ENCODE data around the gene PON3.

DNA sequence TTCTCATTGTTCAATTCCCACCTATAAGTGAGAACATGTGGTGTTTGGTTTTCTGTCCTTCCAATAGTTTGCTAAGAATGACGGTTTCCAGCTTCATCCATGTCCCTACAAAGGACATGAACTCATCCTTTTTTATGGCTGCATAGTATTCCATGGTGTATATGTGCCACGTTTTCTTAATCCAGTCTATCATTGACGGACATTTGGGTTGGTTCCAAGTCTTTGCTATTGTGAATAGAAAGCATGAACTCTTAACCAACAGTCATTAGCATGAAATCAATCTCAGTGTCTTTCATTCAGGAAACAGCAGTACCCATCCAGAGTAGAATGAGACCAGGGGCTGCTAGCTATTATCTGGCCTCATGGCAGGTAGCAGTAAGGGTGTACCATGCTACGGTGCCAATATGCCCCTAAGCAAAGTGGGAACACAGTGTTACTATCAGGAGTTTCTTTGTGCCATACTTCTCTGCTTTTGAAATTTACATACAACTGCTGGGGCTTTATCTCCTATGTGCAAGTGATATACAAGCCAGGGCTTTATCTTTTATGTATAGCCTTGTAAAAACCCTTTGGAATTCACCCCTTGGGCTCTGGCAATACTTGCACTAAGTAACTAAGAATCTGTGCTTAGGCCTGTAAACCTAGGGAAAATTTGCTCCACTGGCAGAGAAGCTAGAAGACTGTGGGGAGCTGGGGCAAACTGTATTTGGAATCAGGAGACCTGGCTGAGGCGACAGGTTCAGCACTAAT, 33.2 kb upstream of the PON3 start:
- TF ChIP-seq, protein P1, sequence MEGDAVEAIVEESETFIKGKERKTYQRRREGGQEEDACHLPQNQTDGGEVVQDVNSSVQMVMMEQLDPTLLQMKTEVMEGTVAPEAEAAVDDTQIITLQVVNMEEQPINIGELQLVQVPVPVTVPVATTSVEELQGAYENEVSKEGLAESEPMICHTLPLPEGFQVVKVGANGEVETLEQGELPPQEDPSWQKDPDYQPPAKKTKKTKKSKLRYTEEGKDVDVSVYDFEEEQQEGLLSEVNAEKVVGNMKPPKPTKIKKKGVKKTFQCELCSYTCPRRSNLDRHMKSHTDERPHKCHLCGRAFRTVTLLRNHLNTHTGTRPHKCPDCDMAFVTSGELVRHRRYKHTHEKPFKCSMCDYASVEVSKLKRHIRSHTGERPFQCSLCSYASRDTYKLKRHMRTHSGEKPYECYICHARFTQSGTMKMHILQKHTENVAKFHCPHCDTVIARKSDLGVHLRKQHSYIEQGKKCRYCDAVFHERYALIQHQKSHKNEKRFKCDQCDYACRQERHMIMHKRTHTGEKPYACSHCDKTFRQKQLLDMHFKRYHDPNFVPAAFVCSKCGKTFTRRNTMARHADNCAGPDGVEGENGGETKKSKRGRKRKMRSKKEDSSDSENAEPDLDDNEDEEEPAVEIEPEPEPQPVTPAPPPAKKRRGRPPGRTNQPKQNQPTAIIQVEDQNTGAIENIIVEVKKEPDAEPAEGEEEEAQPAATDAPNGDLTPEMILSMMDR (IDR thresholded peaks at IDR 0.05), result no peak
- TF ChIP-seq POLR2A (IDR thresholded peaks at IDR 0.05), result no peak

Data from uterus (tissue), 2 donors.